Measurements from ENCODE around the gene NDST1.

- no peak for TF ChIP-seq CTCF (IDR thresholded peaks at IDR 0.05)
- TF ChIP-seq POLR2A (IDR thresholded peaks at IDR 0.05), result no peak
- TF ChIP-seq POLR2AphosphoS5 (IDR thresholded peaks at IDR 0.05), result no peak
- no peak for TF ChIP-seq EP300 (IDR thresholded peaks at IDR 0.05)
These were observed 25.9 kb upstream of the NDST1 start for GRCh38 chr5:150481972-150482406.
